K562 (cell line): ENCODE results near the gene SIRT3. TPM values are rescaled to one million over a fixed set of nuclear protein-coding genes. Genes with fewer than 3 reads are reported as not detected.

Experiments
- ATAC-seq: fragments of 200-7000 bp; cut with Tn5 transposase; 3 replicates; pipeline ENCODE4 v1.9.1; 2020; ENCODE audit warnings: moderate library complexity
- BruUV-seq: library from RNA; stranded (reverse); fragments of 400-500 nt; replicated peaks from 2 replicates; lab custom pipeline; 2021; lab: Mats Ljungman, UMichigan
- CTCF ChIA-PET: fragments of 300-600 bp; formaldehyde crosslinking; extraction: SDS; loops from one replicate; lab custom pipeline; 2021; ENCODE audit warnings: low intra/inter-chr PET ratio; lab: Yijun Ruan, JAX
- POLR2A ChIA-PET: fragments of 300-600, 350-650 bp; sonication (Branson Sonifier 250); formaldehyde crosslinking; extraction: SDS; loops from one replicate; lab custom pipeline; 2021; ENCODE audit warnings: antibody characterized with exemption, inconsistent platforms; lab: Yijun Ruan, JAX
- DNase-seq, 4 experiments: peaks; one replicate each; pipeline versions ENCODE4 v3.0.0 to v3.0.0-alpha.2; 2011 to 2018; ENCODE audit warnings: low spot score in 3 of 4, mixed read lengths in 3 of 4; ENCODE audit errors: extremely low read depth in 1 of 4
- FAIRE-seq: peaks from 2 replicates; lab custom pipeline; 2011; peaks lifted over from hg19 to GRCh38; lab: Jason Lieb, UNC
- H2AFZ ChIP-seq: 2 replicates; pipeline ENCODE4 v1.6.0; 2011; ENCODE audit warnings: low read depth, low read length, control low read depth, inconsistent platforms
- H3K27ac ChIP-seq: fragments of 200-600 bp; 3 replicates; pipeline ENCODE4 v1.8.0; 2011; ENCODE audit warnings: low read depth, mild to moderate bottlenecking, control low read depth, inconsistent platforms, low read length, moderate library complexity, mixed read lengths; ENCODE audit errors: extremely low read depth
- H3K27me3 ChIP-seq, 2 experiments: fragments of 300-600 bp in 1 of 2; 2 replicates in 1 of 2; 3 replicates in 1 of 2; pipeline versions ENCODE4 v1.6.0 to v1.8.0; 2011; ENCODE audit warnings: inconsistent platforms in 2 of 2, low read length in 2 of 2, mild to moderate bottlenecking in 1 of 2, mixed read lengths in 1 of 2, moderate library complexity in 1 of 2; ENCODE audit not compliant: control insufficient read depth in 2 of 2, insufficient read depth in 2 of 2
- H3K36me3 ChIP-seq: fragments of 300-600 bp; 3 replicates; pipeline ENCODE4 v1.8.0; 2011; ENCODE audit warnings: mild to moderate bottlenecking, low read length, inconsistent platforms; ENCODE audit not compliant: control insufficient read depth, insufficient read depth
- H3K4me1 ChIP-seq, 2 experiments: fragments of 200-600 bp in 1 of 2; replicated peaks in 1 of 2; 2 replicates in 1 of 2; 3 replicates in 1 of 2; pipeline versions ENCODE4 v1.5.1 to v1.8.0; 2011; ENCODE audit warnings: inconsistent platforms in 2 of 2, low read length in 2 of 2, mild to moderate bottlenecking in 1 of 2, mixed read lengths in 1 of 2, moderate library complexity in 1 of 2; ENCODE audit not compliant: control insufficient read depth in 2 of 2, insufficient read depth in 2 of 2
- H3K4me2 ChIP-seq: 2 replicates; pipeline ENCODE4 v1.6.1; 2011; ENCODE audit warnings: low read length, control low read depth, inconsistent platforms, mixed read lengths; ENCODE audit not compliant: insufficient read depth
- H3K4me3 ChIP-seq: fragments of 200-600 bp; sonication (generic), shearing (Covaris generic); 2 replicates; pipeline ENCODE4 v1.5.1; 2016; ENCODE audit warnings: control low read depth, inconsistent platforms
- H3K79me2 ChIP-seq: fragments of 200-600 bp; 3 replicates; pipeline ENCODE4 v1.8.0; 2011; ENCODE audit warnings: low read length, inconsistent platforms; ENCODE audit not compliant: control insufficient read depth, insufficient read depth
- H3K9ac ChIP-seq, 2 experiments: 2 replicates each; pipeline versions ENCODE4 v1.6.0 to v1.6.1; 2011; ENCODE audit warnings: low read depth in 2 of 2, low read length in 2 of 2, control low read depth in 1 of 2, inconsistent platforms in 1 of 2, mild to moderate bottlenecking in 1 of 2, mixed read lengths in 1 of 2; ENCODE audit not compliant: insufficient read depth in 1 of 2
- H3K9me1 ChIP-seq: one replicate; pipeline ENCODE4 v1.6.0; 2011; ENCODE audit warnings: inconsistent platforms, mild to moderate bottlenecking, low read length, moderate library complexity; ENCODE audit not compliant: control insufficient read depth, insufficient read depth
- H3K9me3 ChIP-seq: replicated peaks from 2 replicates; pipeline ENCODE4 v1.5.1; 2011; ENCODE audit warnings: low read depth, low read length, inconsistent platforms; ENCODE audit not compliant: control insufficient read depth, insufficient read depth
- H4K20me1 ChIP-seq: replicated peaks from 2 replicates; pipeline ENCODE4 v1.6.1; 2011; ENCODE audit warnings: low read length, inconsistent platforms, mixed read lengths; ENCODE audit not compliant: control insufficient read depth, insufficient read depth
- E2F1 ChIP-seq: sonication (generic); formaldehyde crosslinking; IDR thresholded peaks from 2 replicates; pipeline ENCODE4 v1.8.1; 2023; ENCODE audit warnings: mild to moderate bottlenecking, missing genetic modification reagents, moderate library complexity
- GABPA ChIP-seq: fragments of 200-800 bp; sonication (Bioruptor generic); conservative IDR thresholded peaks from 2 replicates; pipeline ENCODE4 v1.6.1; 2016; ENCODE audit warnings: low read depth, missing genetic modification characterization, missing compliant biosample characterization
- MAFG ChIP-seq: fragments of 450-650 bp; conservative IDR thresholded peaks from 2 replicates; pipeline ENCODE4 v1.6.1; 2016; ENCODE audit warnings: missing genetic modification characterization, missing compliant biosample characterization
- MEF2D ChIP-seq: conservative IDR thresholded peaks from 2 replicates; pipeline ENCODE4 v1.6.1; 2016; ENCODE audit warnings: low read depth, missing genetic modification characterization, missing compliant biosample characterization
- PBX2 ChIP-seq, 2 experiments: IDR thresholded peaks in 1 of 2; conservative IDR thresholded peaks in 1 of 2; 2 replicates each; pipeline ENCODE4 v1.6.1; 2016; ENCODE audit warnings: low read depth in 2 of 2, mild to moderate bottlenecking in 1 of 2, missing compliant biosample characterization in 1 of 2, missing genetic modification characterization in 1 of 2, moderate library complexity in 1 of 2
- SMC3 ChIP-seq: conservative IDR thresholded peaks from 2 replicates; pipeline ENCODE4 v1.6.1; 2011; ENCODE audit warnings: low read depth, low read length, improper control_type of control experiment; ENCODE audit not compliant: insufficient read depth
- SPI1 ChIP-seq: IDR thresholded peaks from 2 replicates; pipeline ENCODE4 v1.6.1; 2011; ENCODE audit warnings: low read depth, low read length, control low read depth, borderline replicate concordance
- TRIM25 ChIP-seq: fragments of 450-650 bp; IDR thresholded peaks from 2 replicates; pipeline ENCODE4 v1.7.0; 2016; ENCODE audit warnings: borderline replicate concordance
- ZMIZ1 ChIP-seq, 2 experiments: fragments of 150-350 bp in 1 of 2; IDR thresholded peaks; 2 replicates each; pipeline ENCODE4 v1.6.1; 2012 to 2016; ENCODE audit warnings: low read depth in 2 of 2, low read length in 2 of 2, mild to moderate bottlenecking in 1 of 2, moderate library complexity in 1 of 2
- ZNF24 ChIP-seq: fragments of 450-650 bp; IDR thresholded peaks from 2 replicates; pipeline ENCODE4 v1.6.1; 2016
- ZNF584 ChIP-seq: fragments of 200-800 bp; sonication (Bioruptor generic); IDR thresholded peaks from 2 replicates; pipeline ENCODE4 v1.6.1; 2016; ENCODE audit warnings: low read depth, mild to moderate bottlenecking, missing genetic modification characterization, missing compliant biosample characterization
- in situ Hi-C: fragments of 300-500 bp; cut with MboI; formaldehyde crosslinking; loops from 4 replicates; pipeline ENCODE4 v1.15.0; 2018; ENCODE audit warnings: inconsistent platforms, mixed read lengths
- intact Hi-C: fragments of 100-400 bp; cut with micrococcal nuclease; formaldehyde crosslinking; loops from 2 replicates; pipeline ENCODE4 v1.14.2; 2022
- polyA plus RNA-seq, 8 experiments: library from polyadenylated mRNA; depleted of rRNA in 4 of 8; stranded (reverse) in 5 of 8; unstranded in 3 of 8; fragments of >200 nt; fragmentation: Nextera tagmentation in 2 of 8; fragmentation: Illumina TruSeq in 1 of 8; extraction: Ambion mirVana in 2 of 8; extraction: Trizol in 1 of 8; gene quantifications; 2 replicates each; pipeline versions ENCODE4 v1.2.1 to v1.2.3, GENCODE V29; 2011 to 2014; ENCODE audit warnings: inconsistent platforms in 1 of 8, missing spikeins in 1 of 8
- total RNA-seq, 7 experiments: library from RNA; depleted of rRNA in 6 of 7; stranded (reverse); fragments of >200 nt in 6 of 7; fragmentation: Illumina TruSeq in 2 of 7; extraction: Trizol in 2 of 7; gene quantifications; 2 replicates each; pipeline versions ENCODE4 v1.2.1 to v1.2.3, GENCODE V29; 2011 to 2021; ENCODE audit warnings: low replicate concordance in 1 of 7

The SIRT3 gene
- total and polyA plus RNA-seq, 9 of the 15 experiments (the other 6 are each of a cell fraction or from before 2014, with no cell fraction given), result 1.9 to 27.5 (median 14.5) TPM

GRCh38 chr11:276219-276618 lies 40.1 kb upstream of the SIRT3 start:
- DNase-seq, result no peak
- H3K4me2 ChIP-seq, result no peak overlapping the region
- ChIA-PET CTCF (no interaction called here), POLR2A (no interaction called here)
- no peak overlapping the region for H3K4me3 ChIP-seq
- H3K27ac ChIP-seq, result peak overlapping the region; percentile 78; the same call in 1 of the 3 replicates
- peaks cover 12% of the 10 kb centered on the region for H3K9me3 ChIP-seq
- no peak for ATAC-seq
- no peaks in the 10 kb centered on the region for H3K79me2 ChIP-seq
- peaks cover 10 to 32% of the 10 kb centered on the region in 2 experiments for H3K4me1 ChIP-seq
- H2AFZ ChIP-seq, result no peak overlapping the region
- BruUV-seq, result no TSS peak
- no peak overlapping the region for H3K9ac ChIP-seq
- FAIRE-seq, result peak; percentile 57
- no peaks in the 10 kb centered on the region for H3K9me1 ChIP-seq
- in situ Hi-C loops, result no loop called here
- intact Hi-C loops, result no loop called here
- H3K36me3 ChIP-seq, result no peaks in the 10 kb centered on the region
- H3K27me3 ChIP-seq, result no peaks in the 10 kb centered on the region
- no peaks in the 10 kb centered on the region for H4K20me1 ChIP-seq
- no peak for TF ChIP-seq PBX2 (CRISPR knock-in tag; IDR thresholded peaks at IDR 0.05; ENCODE audit: low read depth)
- TF ChIP-seq PBX2 (tag; conservative IDR thresholded peaks at IDR 0.05; ENCODE audit: low read depth), result no peak
- TF ChIP-seq SMC3, result no peak
- TF ChIP-seq E2F1 (CRISPR knock-in tag), result no peak
- TF ChIP-seq GABPA (tag), result no peak
- no peak for TF ChIP-seq MEF2D (tag)
- no peak for TF ChIP-seq ZNF24
- no peak for TF ChIP-seq ZNF584 (CRISPR knock-in tag)
- TF ChIP-seq MAFG (tag), result 0 out of 2 replicates have a peak, but pooled peaks have one; percentile 30
- TF ChIP-seq ZMIZ1 (IDR thresholded peaks at IDR 0.05; ENCODE audit: low read depth in 2 of 2, low read length in 2 of 2), result no peak
- no peak for TF ChIP-seq TRIM25
- TF ChIP-seq SPI1, result no peak
